NCI-H146 (cell line): ENCODE measurements around the gene ZNF425.
"Not testable (repeated sequence)": the region's sequence is repeated elsewhere in the genome, so short reads cannot be mapped to it uniquely, and the experiment has no call there.

ENCODE experiments used
- DNase-seq: peaks from one replicate; lab custom pipeline; 2025; lab: John Stamatoyannopoulos, UW

Gene ZNF425, protein sequence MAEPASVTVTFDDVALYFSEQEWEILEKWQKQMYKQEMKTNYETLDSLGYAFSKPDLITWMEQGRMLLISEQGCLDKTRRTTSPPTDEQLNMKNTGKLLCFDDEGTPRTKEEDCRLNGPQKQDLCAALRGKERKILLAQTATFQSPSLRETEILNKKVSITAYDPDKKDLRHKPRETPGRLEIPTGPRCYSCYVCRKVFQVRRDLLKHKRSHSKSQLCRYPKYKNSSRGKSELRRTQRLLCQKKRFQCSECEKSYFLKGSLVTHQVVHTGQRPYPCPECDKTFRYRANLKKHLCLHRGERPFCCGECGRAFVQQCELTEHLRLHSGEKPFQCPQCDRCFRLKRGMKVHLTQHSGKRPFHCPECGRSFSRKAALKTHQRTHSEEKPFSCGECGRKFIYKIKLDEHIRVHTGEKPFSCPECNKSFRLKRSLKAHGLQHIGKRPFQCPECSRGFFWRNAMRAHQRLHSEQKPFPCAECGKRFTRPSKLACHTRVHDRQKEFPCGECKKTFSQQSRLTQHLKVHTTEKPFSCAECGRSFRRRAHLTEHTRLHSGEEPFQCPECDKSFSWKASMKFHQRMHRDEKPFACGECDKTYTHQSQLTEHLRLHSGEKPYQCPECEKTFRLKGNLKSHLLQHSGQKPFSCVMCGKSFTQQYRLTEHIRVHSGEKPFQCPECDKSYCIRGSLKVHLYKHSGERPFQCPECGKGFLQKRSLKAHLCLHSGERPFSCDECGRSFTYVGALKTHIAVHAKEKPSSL

DNA sequence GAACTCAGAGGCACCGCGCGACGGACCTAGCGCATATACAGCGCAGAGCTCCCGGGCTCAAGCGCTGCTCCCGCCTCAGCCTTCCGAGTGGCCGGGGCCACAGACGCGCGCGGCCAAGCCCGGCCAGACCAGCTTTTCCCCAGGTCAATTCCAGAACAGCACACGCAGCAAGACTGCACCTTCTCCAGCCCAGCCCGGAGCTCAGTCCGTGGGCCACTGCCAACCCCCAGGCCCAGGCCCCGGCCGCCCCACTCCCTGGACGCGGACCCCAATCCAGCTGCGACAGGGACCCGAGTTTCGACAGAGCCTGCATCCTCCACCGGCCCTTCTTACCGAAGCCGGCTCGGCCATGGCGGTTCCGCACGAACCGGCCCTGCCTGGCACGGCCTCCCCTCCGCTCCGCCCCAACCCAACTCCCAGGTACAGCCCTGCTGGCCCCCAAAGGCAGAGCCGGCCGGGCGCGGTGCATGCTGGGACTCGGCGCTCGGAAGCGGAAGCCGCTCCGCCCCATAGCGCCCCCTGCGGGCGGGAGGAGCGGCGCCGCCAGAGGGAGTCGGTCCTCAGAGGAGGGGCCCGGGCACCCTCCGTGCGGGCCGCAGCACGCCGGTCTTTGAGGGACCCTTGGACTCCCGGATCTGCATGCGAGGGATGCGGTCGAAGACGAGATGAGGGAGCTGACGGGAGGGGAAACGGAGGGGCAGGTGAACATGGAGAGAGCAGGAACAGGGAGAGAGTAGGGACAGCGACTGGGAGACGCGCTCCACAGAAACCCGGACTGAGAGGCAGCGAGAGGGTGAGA lies at the start of gene ZNF425:
ZNF425 (minus strand) TSS at position 462 of the 799 bp plus-strand sequence; CDS start at position 351, 111 bp downstream.
- peak; percentile 92 for DNase-seq

DNA sequence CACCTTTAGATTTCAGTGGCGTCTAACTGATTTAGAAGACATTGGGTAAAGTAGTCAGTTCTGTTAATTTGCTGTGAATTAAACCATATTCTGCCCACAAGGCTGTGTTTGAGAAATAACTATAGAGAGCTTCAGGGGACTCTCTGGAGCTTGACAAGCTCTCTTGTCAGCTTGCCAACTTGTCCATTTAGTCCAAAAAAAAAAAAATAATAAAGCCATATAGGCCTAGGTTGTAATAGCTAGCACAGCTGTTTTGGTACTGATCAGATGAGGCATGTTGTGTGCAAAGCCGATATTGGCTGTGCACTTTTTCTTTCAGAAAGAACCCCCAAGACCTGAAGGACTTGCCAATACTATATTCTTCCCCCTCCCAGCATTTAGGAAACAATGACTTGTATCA lies 49.0 kb upstream of the ZNF425 start:
- no peak for DNase-seq

DNA sequence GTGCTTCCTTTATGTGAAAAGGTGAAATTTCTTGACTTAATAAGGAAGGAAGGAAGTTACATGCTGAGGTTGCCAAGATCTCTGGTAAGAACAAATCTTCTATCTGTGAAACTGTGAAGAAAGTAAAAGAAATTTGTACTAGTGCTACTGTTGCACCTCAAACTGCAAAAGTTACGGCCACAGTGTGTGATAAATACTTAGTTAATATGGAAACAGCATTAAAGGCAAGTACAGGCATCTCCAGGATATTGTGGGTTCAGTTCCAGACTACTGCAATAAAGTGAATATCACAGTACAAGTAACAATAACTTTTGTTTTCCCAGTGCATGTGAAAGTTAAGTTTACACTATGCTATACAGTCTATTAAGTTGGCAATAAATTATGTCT lies 46.4 kb upstream of the ZNF425 start:
- DNase-seq = no peak

DNA sequence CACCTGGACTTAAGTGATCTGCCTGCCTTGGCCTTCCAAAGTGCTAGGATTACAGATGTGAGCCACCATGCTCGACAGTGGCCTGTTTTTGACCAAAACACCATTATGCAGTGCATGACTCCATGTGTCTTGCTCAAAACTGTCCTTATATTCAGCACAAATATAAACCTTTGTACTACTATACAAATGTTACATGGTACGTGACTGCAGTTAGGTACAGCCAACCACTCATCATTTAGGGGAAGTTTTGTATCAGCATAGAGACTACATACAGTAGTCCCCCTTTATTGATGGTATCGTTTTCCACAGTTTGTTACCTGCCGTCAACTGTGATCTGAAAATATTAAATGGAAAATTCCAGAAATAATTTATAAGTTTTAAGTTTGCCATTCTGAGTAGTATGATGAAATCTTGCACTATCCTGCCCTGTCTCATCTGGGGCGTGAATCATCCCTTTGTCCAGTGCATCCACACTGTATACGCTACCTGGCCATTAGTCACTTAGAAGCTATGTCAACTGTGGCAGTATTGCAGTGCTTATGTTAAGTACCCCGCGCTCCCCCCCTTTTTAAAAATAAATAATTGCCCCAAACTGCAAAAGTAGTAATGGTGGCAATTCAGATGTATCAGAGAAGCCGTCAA lies 45.9 kb upstream of the ZNF425 start:
- no peak for DNase-seq

DNA sequence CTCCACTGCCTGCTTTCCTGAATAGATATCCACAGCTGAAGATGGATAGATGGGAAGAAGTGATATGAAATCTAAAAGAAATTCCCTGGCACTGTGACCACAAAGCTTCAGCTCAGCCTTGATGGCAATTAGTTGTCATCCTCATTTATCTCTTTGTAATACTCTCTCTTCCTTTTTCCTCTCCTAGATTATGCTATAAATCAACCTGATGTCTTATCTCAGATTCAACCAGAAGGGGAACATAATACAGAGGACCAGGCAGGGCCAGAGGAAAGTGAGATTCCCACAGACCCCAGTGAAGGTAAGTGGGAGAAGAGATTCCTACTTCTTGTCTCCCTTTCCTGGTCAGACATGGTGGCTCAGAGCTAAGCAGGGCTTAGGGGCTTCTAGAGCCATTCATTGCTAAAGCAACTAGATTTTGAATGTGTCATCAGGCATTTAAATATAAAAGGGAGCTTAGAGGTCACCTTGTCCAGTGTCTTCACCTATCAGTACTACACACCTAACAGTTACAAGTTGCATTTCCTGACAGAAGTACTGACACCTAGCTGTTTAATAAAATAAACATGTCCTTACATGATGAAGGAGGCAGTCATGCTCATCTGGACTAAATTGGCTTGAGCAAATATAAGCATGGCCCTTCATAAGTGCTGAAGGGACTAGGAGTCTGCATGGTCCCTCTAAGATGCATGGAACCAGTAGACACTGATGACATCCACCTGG lies 40.7 kb upstream of the ZNF425 start:
- no peak for DNase-seq

DNA sequence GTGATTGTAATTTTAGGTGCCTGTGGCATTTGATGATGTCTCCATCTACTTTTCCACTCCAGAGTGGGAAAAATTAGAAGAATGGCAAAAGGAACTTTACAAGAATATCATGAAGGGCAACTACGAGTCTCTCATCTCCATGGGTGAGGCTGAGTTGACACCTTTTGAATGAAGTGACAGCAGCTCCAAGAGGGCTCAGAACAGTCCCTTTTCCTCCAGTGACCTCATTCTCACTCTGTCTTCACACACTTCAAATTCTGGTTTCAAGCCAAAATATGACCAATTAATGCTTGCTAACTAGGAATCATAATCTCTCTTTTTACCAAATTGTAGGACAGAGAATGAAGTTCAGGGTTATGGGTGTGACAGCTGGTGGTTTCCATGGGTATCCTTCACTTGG lies 40.0 kb upstream of the ZNF425 start:
- no peak for DNase-seq

DNA sequence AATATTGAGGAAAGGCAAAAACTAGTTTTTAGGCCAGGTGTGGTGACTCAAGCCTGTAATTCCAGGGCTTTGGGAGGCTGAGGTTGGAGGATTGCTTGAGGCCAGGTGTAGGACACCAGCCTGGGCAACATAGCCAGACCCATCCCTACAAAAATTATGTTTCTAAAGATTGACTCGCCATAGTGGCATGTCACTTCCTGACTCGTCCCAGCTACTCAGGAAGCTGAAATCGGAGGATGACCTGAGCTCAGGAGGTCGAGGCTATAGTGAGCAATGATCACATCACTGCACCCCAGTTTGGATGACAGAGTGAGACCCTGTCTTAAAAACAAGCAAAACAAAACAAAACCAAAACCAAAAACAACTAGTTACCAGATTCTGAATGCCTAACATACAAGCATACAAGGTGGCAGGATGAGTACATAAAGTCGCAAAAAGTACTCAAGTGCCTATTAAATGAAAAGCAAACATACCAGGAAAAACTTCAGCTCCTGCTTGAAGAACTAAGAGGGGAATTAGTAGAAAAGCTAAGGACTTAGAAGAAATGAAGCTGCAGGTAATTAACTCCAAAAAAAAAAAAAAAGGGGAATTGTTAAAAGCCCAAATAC lies 35.2 kb upstream of the ZNF425 start:
- no peak for DNase-seq

DNA sequence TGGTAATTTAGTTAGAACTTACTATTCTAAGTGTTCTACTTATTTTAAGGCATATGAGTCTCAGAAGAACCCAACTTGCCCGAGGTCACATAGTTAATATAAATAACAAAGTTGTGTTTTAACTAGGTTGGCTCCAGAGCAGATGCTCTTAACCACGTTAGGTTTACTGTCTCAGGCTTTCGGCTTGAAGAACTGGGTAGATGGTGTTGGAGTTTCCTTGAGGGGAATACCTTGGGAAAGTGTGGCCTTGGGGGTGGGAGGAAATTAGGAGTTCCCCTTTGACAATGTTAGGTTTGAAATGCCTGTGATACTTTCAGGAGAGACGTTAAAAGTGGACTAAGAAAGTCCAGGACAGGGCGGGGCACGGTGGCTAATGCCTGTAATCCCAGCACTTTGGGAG lies 30.8 kb upstream of the ZNF425 start:
- DNase-seq = no peak

DNA sequence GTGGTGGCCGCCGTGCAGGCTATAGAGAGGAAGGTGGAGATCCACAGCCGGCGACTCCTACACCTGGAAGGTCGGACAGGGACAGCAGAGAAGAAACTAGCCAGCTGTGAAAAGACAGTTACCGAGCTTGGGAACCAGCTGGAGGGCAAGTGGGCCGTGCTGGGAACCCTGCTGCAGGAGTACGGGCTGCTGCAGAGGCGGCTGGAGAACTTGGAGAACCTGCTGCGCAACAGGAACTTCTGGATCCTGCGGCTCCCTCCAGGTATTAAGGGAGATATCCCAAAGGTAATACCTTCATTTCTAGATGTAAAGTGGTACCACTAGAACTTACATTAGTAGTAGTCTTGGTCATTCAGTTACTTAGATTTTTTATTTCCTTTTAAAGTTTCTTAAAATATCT lies 27.9 kb upstream of the ZNF425 start:
- no peak for DNase-seq

DNA sequence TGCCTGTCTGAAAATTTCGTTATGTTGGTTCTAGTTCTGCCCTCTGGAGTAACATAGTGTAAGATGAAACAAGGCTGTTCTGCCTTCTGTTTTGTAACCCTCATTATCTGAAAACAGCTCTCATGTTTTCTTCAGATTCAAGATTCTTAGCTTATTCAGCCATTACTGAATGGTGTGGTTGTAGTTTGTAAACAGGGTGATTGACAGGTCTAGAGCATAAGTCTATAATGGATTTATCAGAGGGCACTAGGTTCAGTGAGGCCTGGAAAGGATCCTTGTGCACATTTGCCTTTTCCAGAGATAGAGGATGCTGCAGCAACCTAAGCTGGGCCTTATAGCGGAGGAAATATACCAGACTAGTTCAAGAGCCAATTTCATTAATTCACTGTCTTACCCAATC lies 27.2 kb upstream of the ZNF425 start:
- no peak for DNase-seq

DNA sequence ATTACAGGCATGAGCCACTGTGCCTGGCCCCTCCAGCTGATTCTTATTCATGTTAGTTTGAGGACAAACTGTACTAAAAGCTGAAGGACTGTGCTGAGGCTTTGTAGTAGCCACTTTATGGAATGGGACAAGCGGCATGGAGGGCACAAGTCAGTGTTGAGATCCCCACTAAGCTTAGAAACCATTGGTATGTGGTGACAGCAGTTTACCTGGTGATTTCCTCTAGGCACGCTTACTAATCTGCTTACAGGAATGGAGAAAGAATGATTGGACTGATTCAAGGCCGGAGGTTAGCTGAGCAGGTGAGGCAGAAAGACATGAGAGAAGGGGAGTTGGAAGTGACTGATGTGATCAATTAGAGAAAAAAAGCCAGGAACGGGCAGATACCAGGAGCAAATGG lies 24.9 kb upstream of the ZNF425 start:
- DNase-seq = no peak

DNA sequence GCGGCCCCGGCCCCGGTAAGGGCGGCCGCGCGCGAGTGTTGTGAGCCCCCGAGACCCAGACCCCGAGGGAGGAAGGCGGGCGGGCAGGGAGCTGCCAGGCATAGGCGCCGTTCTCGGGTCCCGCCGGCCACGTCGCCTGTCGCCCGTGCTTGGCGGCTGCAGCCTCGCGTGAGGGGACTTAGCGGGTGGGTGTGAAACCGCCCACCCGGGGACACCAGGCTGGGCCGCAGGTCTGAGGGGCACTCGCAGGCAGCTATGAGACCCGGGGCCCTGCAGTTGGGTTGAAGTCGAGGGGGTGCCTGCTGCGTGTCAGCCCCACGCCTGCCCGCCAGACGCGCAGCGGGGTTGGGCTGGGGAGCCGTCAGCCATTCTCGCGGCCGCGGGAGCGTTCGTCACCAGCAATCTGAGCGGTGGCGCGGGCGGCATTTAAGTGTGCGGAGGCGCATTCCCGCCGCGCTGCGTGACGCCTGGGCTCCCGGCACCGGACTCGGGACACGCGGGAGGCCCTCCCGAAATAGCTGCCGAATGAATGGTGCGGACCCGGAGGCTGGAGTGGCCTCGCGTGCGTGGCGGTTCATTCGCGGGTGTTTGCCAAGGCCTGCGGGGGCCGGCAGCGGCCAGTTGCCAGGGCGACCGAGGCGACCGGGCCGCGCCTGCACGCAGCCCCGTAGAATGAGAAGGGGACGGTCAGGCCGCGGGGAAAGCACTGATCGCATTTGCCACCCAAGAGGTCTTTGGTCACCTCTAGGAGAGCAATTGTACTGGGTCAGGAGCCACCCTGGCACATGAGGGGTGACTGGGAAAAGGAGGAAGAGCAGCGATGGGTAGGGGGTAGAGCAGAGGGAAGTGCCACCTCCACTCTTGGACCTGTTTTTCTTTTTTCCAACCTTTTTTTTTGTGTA lies 21.9 kb upstream of the ZNF425 start:
- peak; percentile 57 for DNase-seq

DNA sequence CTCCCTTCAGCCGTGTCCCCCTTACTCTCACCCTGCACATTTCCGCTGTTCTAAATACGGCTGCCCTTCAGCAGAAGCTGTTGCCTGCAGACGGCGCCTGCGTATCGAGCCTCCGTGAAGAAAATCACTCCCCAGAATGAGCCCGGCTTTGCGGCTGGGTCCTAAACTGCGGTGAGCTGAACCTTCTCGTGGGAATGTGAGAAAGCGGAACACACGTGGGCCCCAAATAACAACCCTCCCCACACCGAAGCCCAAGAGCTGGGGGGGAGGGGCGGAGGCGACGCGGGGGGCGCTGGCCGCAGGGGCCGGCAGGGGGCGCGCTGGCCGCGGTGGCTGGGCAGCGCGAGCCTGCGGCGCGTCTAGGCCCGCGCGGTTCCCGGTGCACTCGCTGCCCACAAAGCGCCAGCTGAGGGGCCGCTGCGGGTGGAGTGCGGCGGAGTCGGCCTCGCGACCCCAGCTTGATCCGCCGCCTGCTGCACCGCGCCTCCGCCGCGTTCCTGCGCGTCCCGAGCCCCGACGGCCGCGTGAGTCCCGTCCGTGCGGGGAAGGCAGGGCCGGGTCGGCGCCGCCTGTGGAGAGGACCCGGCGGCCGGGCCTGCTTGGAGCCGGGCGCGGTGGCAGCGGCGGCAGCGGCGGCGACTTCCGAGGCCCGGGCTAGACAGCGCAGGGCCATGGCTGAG lies 21.1 kb upstream of the ZNF425 start, which contains the start of gene ZNF398:
ZNF398 (plus strand) TSS at position 382 of the 680 bp plus-strand sequence; CDS start at position 672, 290 bp downstream.
- peak; percentile 76 for DNase-seq

DNA sequence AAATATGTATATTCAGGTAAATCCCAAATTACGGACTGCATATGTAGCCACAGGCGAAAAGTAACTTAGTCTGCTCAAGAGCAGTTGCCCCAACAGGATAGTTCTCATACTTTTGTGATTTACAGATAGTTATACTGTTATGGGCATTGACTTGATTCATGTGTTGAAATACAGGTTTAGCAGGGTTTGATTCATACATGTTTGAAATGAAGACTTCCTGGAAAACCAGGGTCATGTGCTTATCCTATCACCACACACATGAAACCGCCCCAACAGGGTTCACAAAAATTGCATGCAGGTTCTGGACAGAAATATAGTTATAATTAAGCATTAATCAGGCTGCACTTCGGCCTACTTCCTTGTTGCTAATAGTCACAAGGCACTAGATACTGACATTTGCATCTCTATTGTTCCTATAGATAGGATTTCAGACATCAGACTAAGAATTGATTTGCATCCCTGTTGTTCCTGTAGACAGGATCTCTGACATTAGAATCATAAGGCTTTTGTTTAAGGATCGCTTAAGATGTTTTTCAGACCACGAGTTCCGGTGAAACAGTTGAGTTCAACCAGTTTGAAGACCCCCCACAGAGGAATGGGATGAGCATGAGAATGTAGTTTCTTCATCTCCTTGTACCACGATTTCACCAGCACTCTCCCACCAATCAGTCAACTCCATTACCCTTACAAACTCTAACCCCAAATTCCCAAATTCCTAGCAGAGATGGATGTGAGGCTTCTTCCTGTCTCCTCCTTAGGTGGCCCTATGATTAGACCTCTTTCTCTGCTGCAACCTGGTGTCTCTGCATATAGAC lies 19.1 kb upstream of the ZNF425 start:
- DNase-seq = no peak

DNA sequence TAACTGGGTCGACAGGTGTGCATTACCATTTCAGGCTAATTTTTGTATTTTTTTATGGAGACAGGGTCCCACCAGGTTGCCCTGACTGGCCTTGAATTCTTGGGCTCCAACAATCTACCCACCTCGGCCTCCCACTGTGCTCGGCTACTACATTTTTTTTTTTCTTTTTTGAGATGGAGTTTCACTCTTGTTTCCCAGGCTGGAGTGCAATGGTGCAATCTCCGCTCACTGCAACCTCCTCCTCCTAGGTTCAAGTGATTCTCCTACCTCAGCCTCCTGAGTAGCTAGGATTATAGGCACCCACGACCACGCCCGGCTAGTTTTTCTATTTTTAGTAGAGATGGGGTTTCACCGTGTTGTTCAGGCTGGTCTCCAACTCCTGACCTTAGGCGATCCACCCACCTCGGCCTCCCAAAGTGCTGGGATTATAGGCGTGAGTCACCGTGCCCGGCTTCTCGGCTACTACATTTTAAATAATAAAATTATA lies 18.4 kb upstream of the ZNF425 start:
- DNase-seq = not testable (repeated sequence)

DNA sequence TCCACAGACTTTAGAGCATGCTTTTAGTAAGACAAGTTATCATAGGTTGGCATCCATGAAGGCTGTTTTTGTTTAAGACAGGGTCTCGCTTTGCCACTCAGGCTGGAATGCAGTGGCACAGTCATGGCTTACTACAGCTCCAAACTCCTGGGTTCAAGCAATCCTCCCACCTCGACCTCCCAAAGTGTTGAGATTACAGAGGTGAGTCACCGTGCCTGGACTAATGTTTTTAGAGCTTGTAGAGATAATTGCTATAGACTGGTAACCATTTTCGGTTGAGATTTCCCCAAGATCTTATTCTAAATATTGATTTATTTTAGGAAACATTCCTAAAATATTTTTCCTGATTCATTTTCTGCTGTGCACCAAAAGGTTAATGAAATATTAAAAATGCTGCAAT lies 15.8 kb upstream of the ZNF425 start:
- DNase-seq = no peak

DNA sequence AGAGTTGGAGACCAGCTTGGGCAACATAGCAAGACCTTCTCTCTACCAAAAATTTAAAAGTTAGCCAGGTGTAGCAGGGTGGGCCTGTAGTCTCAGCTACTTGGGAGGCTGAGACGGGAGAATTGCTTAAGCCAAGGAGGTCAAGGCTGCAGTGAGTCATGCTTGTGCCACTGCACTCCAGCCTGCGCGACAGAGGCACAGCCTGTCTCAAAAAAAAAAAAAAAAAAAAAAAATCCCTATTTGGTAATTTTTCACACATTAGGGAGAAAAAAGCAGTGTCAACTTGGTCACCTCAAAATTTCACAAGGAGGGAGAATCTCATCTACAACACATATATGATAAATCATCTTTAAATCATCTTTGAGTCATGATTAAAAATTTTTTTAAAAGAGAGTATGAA lies 14.7 kb upstream of the ZNF425 start:
- DNase-seq = no peak

DNA sequence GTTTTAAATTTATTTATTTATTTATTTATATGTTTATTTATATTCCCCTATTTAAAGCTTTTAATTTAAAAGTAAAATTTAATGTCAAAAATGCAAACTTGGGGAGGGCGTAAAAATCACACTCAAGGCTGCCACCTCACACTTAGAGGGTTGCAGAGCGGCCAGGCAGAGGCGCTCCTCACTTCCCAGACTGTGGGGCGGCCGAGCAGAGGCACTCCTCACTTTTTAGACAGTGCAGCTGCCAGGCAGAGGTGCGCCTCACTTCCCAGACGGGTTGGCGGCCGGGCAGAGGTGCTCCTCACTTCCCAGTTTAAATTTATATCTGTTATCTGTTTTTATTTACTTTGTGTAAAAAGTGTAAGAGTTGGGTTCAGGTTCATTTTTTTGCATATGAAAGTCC lies 10.0 kb upstream of the ZNF425 start:
- no peak for DNase-seq
